ENCODE data around the gene SP3. TPM values are rescaled to one million over a fixed set of nuclear protein-coding genes. Genes with fewer than 3 reads are reported as not detected.

Gene SP3
- total and polyA plus RNA-seq, 12 donors: 8.6 to 45.7 (median 40.7) TPM

GRCh38 chr2:173922760-173923159 is 42.4 kb downstream of the SP3 start:
- Histone ChIP-seq H3K9me3 (no peaks in the 10 kb centered on the region), H3K27ac (no peak overlapping the region), H3K36me3 (peaks cover 0 to 14% (median 5%) of the 10 kb centered on the region in 9 donors), H3K4me3 (no peak overlapping the region), H3K4me1 (peaks cover 0 to 60% (median 39%) of the 10 kb centered on the region in 9 donors), H3K27me3 (no peaks in the 10 kb centered on the region)
- intact Hi-C loops (cut with DNase I): no loop called here
- no peak for ATAC-seq
- DNase-seq: no peak
- no peak for TF ChIP-seq CTCF (IDR thresholded peaks at IDR 0.05)

GRCh38 chr2:173922068-173922467 is 43.1 kb downstream of the SP3 start:
- Histone ChIP-seq H3K4me3 (no peak overlapping the region), H3K4me1 (peaks cover 0 to 60% (median 39%) of the 10 kb centered on the region in 9 donors), H3K36me3 (peaks cover 0 to 21% (median 5%) of the 10 kb centered on the region in 9 donors), H3K27ac (no peak overlapping the region), H3K9me3 (no peaks in the 10 kb centered on the region), H3K27me3 (no peaks in the 10 kb centered on the region)
- intact Hi-C loops (cut with DNase I): no loop called here
- DNase-seq (no peak), ATAC-seq (no peak)
- TF ChIP-seq CTCF (IDR thresholded peaks at IDR 0.05): no peak

GRCh38 chr2:173914055-173914927 is 50.9 kb downstream of the SP3 start:
- no peak for TF ChIP-seq CTCF (IDR thresholded peaks at IDR 0.05)
- Histone ChIP-seq H3K4me3 (no peak overlapping the region), H3K27me3 (no peaks in the 10 kb centered on the region), H3K27ac (no peak overlapping the region), H3K4me1 (peaks cover 0 to 8% (median 0%) of the 10 kb centered on the region in 9 donors), H3K36me3 (peaks cover 0 to 96% (median 19%) of the 10 kb centered on the region in 9 donors), H3K9me3 (no peaks in the 10 kb centered on the region)
- no peak for ATAC-seq
- intact Hi-C loops (cut with DNase I): no loop called here
- DNase-seq: no peak
- 81 to 84% methylated on average over 3 of the region's 3 CpGs for WGBS, 2 donors

- intact Hi-C loops (cut with DNase I): loop anchor here in 1 of 10 donors (10.0 kb wide), 1 partner anchor 55 kb away; the partner anchor contains the start of gene SP3
- no peaks in the 10 kb centered on the region for H3K27me3 ChIP-seq
- 95 to 96% methylated on average over 5 of the region's 5 CpGs for WGBS, 2 donors
- no peak for ATAC-seq
- no peak overlapping the region for H3K27ac ChIP-seq
- DNase-seq: no peak
- no peak overlapping the region for H3K4me3 ChIP-seq
- TF ChIP-seq CTCF (IDR thresholded peaks at IDR 0.05): no peak
- peaks cover 0 to 100% (median 38%) of the 10 kb centered on the region in 9 donors for H3K36me3 ChIP-seq
- H3K9me3 ChIP-seq: no peaks in the 10 kb centered on the region
- no peaks in the 10 kb centered on the region for H3K4me1 ChIP-seq
Measured at GRCh38 chr2:173909846-173910245, 55.3 kb downstream of the SP3 start.

All from heart right ventricle (tissue), 16 donors.